BLaER1 (cell line): ENCODE data around the gene GGNBP2.

Experiments used
- H3K27ac ChIP-seq: shearing (Covaris generic); formaldehyde crosslinking; 2 replicates; pipeline ENCODE4 v1.8.1; 2022
- H3K27me3 ChIP-seq: shearing (Covaris generic); formaldehyde crosslinking; 2 replicates; pipeline ENCODE4 v1.8.1; 2022
- H3K36me3 ChIP-seq: shearing (Covaris generic); formaldehyde crosslinking; 2 replicates; pipeline ENCODE4 v1.8.1; 2022
- H3K4me1 ChIP-seq: shearing (Covaris generic); formaldehyde crosslinking; 2 replicates; pipeline ENCODE4 v1.8.1; 2022
- H3K4me2 ChIP-seq: shearing (Covaris generic); formaldehyde crosslinking; 2 replicates; pipeline ENCODE4 v1.8.1; 2022
- H3K4me3 ChIP-seq: shearing (Covaris generic); formaldehyde crosslinking; 2 replicates; pipeline ENCODE4 v1.8.1; 2022
- H3K9ac ChIP-seq: shearing (Covaris generic); formaldehyde crosslinking; 2 replicates; pipeline ENCODE4 v1.8.1; 2022
- H3K9me3 ChIP-seq: shearing (Covaris generic); formaldehyde crosslinking; 2 replicates; pipeline ENCODE4 v1.8.1; 2022
- H4K20me1 ChIP-seq: shearing (Covaris generic); formaldehyde crosslinking; 2 replicates; pipeline ENCODE4 v1.8.1; 2022
- Cebpa-rat ChIP-seq: shearing (Covaris generic); IDR thresholded peaks from 2 replicates; pipeline ENCODE4 v1.8.1; 2022

GGNBP2 gene

GRCh38 chr17:36546418-36547093 is 1.8 kb downstream of the GGNBP2 start:
- H3K4me1 ChIP-seq = peaks cover 43% of the 10 kb centered on the region
- no peaks in the 10 kb centered on the region for H3K27me3 ChIP-seq
- H3K27ac ChIP-seq = peak overlapping the region; percentile 93
- peak overlapping the region; percentile 92 for H3K4me2 ChIP-seq
- H3K9ac ChIP-seq = peak overlapping the region; percentile 94
- peaks cover 61% of the 10 kb centered on the region for H4K20me1 ChIP-seq
- no peaks in the 10 kb centered on the region for H3K9me3 ChIP-seq
- peaks cover 21% of the 10 kb centered on the region; the same call in 1 of the 2 replicates for H3K36me3 ChIP-seq
- TF ChIP-seq Cebpa-rat = no peak
- peak overlapping the region; percentile 81 for H3K4me3 ChIP-seq

GRCh38 chr17:36547776-36548175 is 3.1 kb downstream of the GGNBP2 start:
- H4K20me1 ChIP-seq = peaks cover 73% of the 10 kb centered on the region
- H3K4me3 ChIP-seq = no peak overlapping the region
- no peak overlapping the region for H3K27ac ChIP-seq
- no peak for TF ChIP-seq Cebpa-rat
- H3K27me3 ChIP-seq = no peaks in the 10 kb centered on the region
- H3K4me1 ChIP-seq = peaks cover 43% of the 10 kb centered on the region
- peak overlapping the region; percentile 92 for H3K4me2 ChIP-seq
- H3K9me3 ChIP-seq = no peaks in the 10 kb centered on the region
- peaks cover 22% of the 10 kb centered on the region; the same call in 1 of the 2 replicates for H3K36me3 ChIP-seq
- H3K9ac ChIP-seq = no peak overlapping the region

GRCh38 chr17:36550491-36551417 is 6.0 kb downstream of the GGNBP2 start:
- Histone ChIP-seq H3K27me3 (no peaks in the 10 kb centered on the region), H3K9ac (no peak overlapping the region), H3K4me1 (peaks cover 33% of the 10 kb centered on the region), H3K9me3 (no peaks in the 10 kb centered on the region), H4K20me1 (peaks cover 100% of the 10 kb centered on the region), H3K4me2 (peak overlapping the region; percentile 27), H3K27ac (no peak overlapping the region), H3K4me3 (no peak overlapping the region), H3K36me3 (peaks cover 39% of the 10 kb centered on the region)
- TF ChIP-seq Cebpa-rat = no peak

- TF ChIP-seq Cebpa-rat = no peak
- Histone ChIP-seq H3K36me3 (peaks cover 60% of the 10 kb centered on the region), H4K20me1 (peaks cover 98% of the 10 kb centered on the region)
Observed at GRCh38 chr17:36553459-36553858, 8.7 kb downstream of the GGNBP2 start.

GRCh38 chr17:36566081-36566480 is 21.4 kb downstream of the GGNBP2 start:
- Histone ChIP-seq H3K4me1 (no peaks in the 10 kb centered on the region), H3K27ac (no peak overlapping the region), H3K9ac (no peak overlapping the region), H3K27me3 (no peaks in the 10 kb centered on the region), H3K36me3 (peaks cover 98% of the 10 kb centered on the region), H4K20me1 (peaks cover 87% of the 10 kb centered on the region), H3K9me3 (no peaks in the 10 kb centered on the region), H3K4me3 (no peak overlapping the region), H3K4me2 (no peak overlapping the region)
- no peak for TF ChIP-seq Cebpa-rat

More at GRCh38 chr17:36553459-36553858, 8.7 kb downstream of the GGNBP2 start:
- H3K4me3 ChIP-seq = no peak overlapping the region
- H3K4me1 ChIP-seq = peaks cover 14% of the 10 kb centered on the region
- H3K9ac ChIP-seq = no peak overlapping the region
- H3K27me3 ChIP-seq = no peaks in the 10 kb centered on the region
- no peak overlapping the region for H3K27ac ChIP-seq
- H3K9me3 ChIP-seq = no peaks in the 10 kb centered on the region
- no peak overlapping the region for H3K4me2 ChIP-seq

GRCh38 chr17:36575028-36575427 is 30.3 kb downstream of the GGNBP2 start:
- H3K27ac ChIP-seq = no peak overlapping the region
- no peaks in the 10 kb centered on the region for H3K9me3 ChIP-seq
- no peak overlapping the region for H3K9ac ChIP-seq
- H3K36me3 ChIP-seq = peaks cover 90% of the 10 kb centered on the region
- no peaks in the 10 kb centered on the region for H3K4me1 ChIP-seq
- H3K4me3 ChIP-seq = no peak overlapping the region
- H3K4me2 ChIP-seq = no peak overlapping the region
- peaks cover 83% of the 10 kb centered on the region for H4K20me1 ChIP-seq
- TF ChIP-seq Cebpa-rat = no peak
- H3K27me3 ChIP-seq = no peaks in the 10 kb centered on the region

GRCh38 chr17:36576793-36577192 is 32.1 kb downstream of the GGNBP2 start:
- H3K36me3 ChIP-seq = peaks cover 90% of the 10 kb centered on the region

GRCh38 chr17:36578671-36579070 is 34.0 kb downstream of the GGNBP2 start:
- Histone ChIP-seq H3K4me2 (no peak overlapping the region), H3K9me3 (no peaks in the 10 kb centered on the region), H3K4me1 (no peaks in the 10 kb centered on the region), H4K20me1 (peaks cover 65% of the 10 kb centered on the region), H3K4me3 (no peak overlapping the region), H3K27me3 (no peaks in the 10 kb centered on the region), H3K36me3 (peaks cover 89% of the 10 kb centered on the region), H3K9ac (no peak overlapping the region), H3K27ac (no peak overlapping the region)
- TF ChIP-seq Cebpa-rat = no peak

More at GRCh38 chr17:36576793-36577192, 32.1 kb downstream of the GGNBP2 start:
- Histone ChIP-seq H3K4me1 (no peaks in the 10 kb centered on the region), H3K27me3 (no peaks in the 10 kb centered on the region), H3K4me2 (no peak overlapping the region), H3K27ac (no peak overlapping the region), H4K20me1 (peaks cover 73% of the 10 kb centered on the region), H3K4me3 (no peak overlapping the region), H3K9me3 (no peaks in the 10 kb centered on the region), H3K9ac (no peak overlapping the region)
- TF ChIP-seq Cebpa-rat = no peak

GRCh38 chr17:36583787-36584186 is 39.1 kb downstream of the GGNBP2 start:
- no peak for TF ChIP-seq Cebpa-rat
- Histone ChIP-seq H3K4me1 (no peaks in the 10 kb centered on the region), H3K36me3 (peaks cover 96% of the 10 kb centered on the region), H3K27me3 (no peaks in the 10 kb centered on the region), H3K4me3 (no peak overlapping the region), H4K20me1 (peaks cover 58% of the 10 kb centered on the region), H3K4me2 (no peak overlapping the region), H3K9ac (no peak overlapping the region), H3K9me3 (no peaks in the 10 kb centered on the region), H3K27ac (no peak overlapping the region)

GRCh38 chr17:36586138-36586537 is 41.4 kb downstream of the GGNBP2 start:
- H3K4me1 ChIP-seq = peaks cover under 1% of the 10 kb centered on the region
- H3K9ac ChIP-seq = no peak overlapping the region
- H3K4me2 ChIP-seq = no peak overlapping the region
- H3K4me3 ChIP-seq = no peak overlapping the region
- TF ChIP-seq Cebpa-rat = no peak
- H3K36me3 ChIP-seq = peaks cover 88% of the 10 kb centered on the region
- H3K9me3 ChIP-seq = no peaks in the 10 kb centered on the region
- peaks cover 65% of the 10 kb centered on the region for H4K20me1 ChIP-seq
- H3K27me3 ChIP-seq = no peaks in the 10 kb centered on the region
- H3K27ac ChIP-seq = no peak overlapping the region
